ENCODE measurements around the gene MTF1. TPM values are rescaled to one million over a fixed set of nuclear protein-coding genes. Genes with fewer than 3 reads are reported as not detected.

MTF1 gene
- total RNA-seq, 4 donors from 2014 or later, result 3.8 to 7.6 (median 5.4) TPM

DNA sequence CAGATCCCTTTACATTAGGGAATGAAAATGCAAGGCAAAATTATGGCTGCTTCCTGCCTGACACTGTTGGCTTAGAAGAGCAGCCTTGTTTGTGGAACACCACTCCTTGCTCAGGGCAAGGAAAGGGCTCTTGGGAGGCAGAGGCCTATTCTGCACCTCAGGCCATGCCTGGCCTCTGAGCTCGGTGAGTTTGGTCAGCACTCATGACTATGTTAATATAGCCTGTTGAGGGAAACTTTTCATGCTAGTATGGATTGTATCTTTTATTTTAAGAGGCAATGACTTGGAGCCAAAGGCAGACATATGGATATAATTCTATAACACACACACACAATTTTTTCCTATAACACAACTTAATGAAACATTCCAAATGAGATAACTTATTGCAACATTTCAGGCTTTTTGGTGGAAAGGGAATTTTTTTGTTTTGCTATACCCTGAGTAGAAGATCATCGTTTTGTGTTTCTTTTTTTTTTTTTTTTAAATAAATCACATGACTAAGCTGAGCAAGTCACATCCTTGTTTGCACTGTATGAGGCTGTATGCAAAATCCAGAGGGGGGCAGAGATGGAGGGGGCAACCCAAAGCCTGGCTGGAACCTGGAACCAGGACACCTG is 45.8 kb downstream of the MTF1 start:
- H3K4me3 ChIP-seq, result no peak overlapping the region
- WGBS, 2 donors (ENCODE audit: low coverage in 1 of 2), result 74 to 85% methylated on average over 2 of the region's 2 CpGs
- H3K9me3 ChIP-seq, result no peaks in the 10 kb centered on the region
- no peaks in the 10 kb centered on the region for H3K27me3 ChIP-seq
- H3K4me1 ChIP-seq, result peaks cover 0 to 48% (median 9%) of the 10 kb centered on the region in 3 donors
- H3K27ac ChIP-seq, result no peak overlapping the region
- ATAC-seq, result no peak
- H3K36me3 ChIP-seq, result peaks cover 0 to 41% of the 10 kb centered on the region in 2 donors
- TF ChIP-seq EP300 (IDR thresholded peaks at IDR 0.05), result no peak
- TF ChIP-seq POLR2AphosphoS5 (IDR thresholded peaks at IDR 0.05), result no peak
- no peak for TF ChIP-seq POLR2A (IDR thresholded peaks at IDR 0.05)
- TF ChIP-seq, protein P1, sequence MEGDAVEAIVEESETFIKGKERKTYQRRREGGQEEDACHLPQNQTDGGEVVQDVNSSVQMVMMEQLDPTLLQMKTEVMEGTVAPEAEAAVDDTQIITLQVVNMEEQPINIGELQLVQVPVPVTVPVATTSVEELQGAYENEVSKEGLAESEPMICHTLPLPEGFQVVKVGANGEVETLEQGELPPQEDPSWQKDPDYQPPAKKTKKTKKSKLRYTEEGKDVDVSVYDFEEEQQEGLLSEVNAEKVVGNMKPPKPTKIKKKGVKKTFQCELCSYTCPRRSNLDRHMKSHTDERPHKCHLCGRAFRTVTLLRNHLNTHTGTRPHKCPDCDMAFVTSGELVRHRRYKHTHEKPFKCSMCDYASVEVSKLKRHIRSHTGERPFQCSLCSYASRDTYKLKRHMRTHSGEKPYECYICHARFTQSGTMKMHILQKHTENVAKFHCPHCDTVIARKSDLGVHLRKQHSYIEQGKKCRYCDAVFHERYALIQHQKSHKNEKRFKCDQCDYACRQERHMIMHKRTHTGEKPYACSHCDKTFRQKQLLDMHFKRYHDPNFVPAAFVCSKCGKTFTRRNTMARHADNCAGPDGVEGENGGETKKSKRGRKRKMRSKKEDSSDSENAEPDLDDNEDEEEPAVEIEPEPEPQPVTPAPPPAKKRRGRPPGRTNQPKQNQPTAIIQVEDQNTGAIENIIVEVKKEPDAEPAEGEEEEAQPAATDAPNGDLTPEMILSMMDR (IDR thresholded peaks at IDR 0.05), result no peak

DNA sequence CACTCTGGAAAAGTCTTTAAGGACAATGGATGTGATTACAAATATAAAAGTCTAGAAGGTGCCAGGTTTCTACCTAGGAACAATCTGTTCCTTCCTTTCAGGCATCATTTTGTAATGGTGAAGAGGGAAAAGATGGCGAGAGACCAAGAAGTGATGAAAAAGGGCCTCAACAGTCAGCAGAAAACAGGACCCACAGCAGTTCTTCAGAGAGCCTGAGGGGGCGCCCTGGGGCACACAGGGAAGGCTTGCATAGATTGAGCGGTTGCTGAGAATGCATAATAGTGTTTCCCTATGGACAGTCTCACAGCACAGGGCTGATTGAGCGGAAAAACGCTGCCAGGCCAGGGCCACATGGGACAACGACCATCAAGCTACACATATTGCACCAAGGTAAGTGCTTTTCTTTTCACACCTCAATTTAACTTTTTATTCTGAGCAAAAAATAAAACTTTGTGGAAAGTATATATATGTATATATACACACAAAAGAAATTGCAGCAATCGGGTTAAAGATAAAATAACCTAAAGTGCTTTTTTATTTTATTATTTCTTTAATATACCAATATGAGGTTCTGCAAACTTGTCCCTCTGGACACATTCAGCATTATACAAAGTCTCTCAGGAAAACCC is 48.3 kb downstream of the MTF1 start:
- Histone ChIP-seq H3K9me3 (no peaks in the 10 kb centered on the region), H3K27ac (peak overlapping the region in 3 of 4 donors; percentile 21 to 50 (median 35)), H3K4me3 (no peak overlapping the region), H3K36me3 (peaks cover 0 to 33% of the 10 kb centered on the region in 2 donors), H3K27me3 (no peaks in the 10 kb centered on the region), H3K4me1 (peaks cover 7 to 47% (median 11%) of the 10 kb centered on the region in 3 donors)
- 37 to 38% methylated on average over 7 of the region's 7 CpGs for WGBS, 2 donors (ENCODE audit: low coverage in 1 of 2)
- TF ChIP-seq POLR2AphosphoS5 (IDR thresholded peaks at IDR 0.05), result no peak
- TF ChIP-seq EP300 (IDR thresholded peaks at IDR 0.05), result no peak
- TF ChIP-seq, protein P1 (IDR thresholded peaks at IDR 0.05), result peak; percentile 47 to 72 (median 54)
- peak; percentile 20 for ATAC-seq

DNA sequence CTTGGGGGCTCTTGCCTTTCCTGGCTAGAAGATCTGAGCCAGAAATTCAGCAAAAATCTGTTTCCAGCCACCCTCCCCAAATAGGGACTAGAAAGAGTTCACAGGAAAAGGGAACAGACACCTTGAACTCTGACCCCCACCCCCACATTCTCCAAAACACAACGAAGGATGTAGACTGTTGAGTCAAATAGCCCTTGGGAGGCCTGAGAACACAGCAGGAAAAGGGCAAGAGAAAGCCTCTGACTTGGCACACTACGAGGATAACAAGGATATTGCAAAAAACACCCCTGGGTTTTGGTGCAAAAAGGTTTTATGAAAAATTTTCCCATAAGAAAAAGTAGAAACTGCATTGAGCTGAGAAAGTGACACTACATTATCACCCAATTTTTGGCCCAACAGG is 49.5 kb downstream of the MTF1 start:
- Histone ChIP-seq H3K4me1 (peaks cover 7 to 47% (median 11%) of the 10 kb centered on the region in 3 donors), H3K36me3 (peaks cover 0 to 33% of the 10 kb centered on the region in 2 donors), H3K27ac (peak overlapping the region in 2 of 4 donors; percentile 50 to 98), H3K9me3 (no peaks in the 10 kb centered on the region), H3K27me3 (no peaks in the 10 kb centered on the region), H3K4me3 (no peak overlapping the region)
- 17 to 33% methylated on average over 1 to 2 of the region's 2 CpGs for WGBS, 2 donors (ENCODE audit: low coverage in 1 of 2)
- TF ChIP-seq POLR2A (IDR thresholded peaks at IDR 0.05) (no peak), POLR2AphosphoS5 (IDR thresholded peaks at IDR 0.05) (no peak), EP300 (IDR thresholded peaks at IDR 0.05) (no peak)
- TF ChIP-seq, protein P1 (IDR thresholded peaks at IDR 0.05), result no peak
- no peak for ATAC-seq

DNA sequence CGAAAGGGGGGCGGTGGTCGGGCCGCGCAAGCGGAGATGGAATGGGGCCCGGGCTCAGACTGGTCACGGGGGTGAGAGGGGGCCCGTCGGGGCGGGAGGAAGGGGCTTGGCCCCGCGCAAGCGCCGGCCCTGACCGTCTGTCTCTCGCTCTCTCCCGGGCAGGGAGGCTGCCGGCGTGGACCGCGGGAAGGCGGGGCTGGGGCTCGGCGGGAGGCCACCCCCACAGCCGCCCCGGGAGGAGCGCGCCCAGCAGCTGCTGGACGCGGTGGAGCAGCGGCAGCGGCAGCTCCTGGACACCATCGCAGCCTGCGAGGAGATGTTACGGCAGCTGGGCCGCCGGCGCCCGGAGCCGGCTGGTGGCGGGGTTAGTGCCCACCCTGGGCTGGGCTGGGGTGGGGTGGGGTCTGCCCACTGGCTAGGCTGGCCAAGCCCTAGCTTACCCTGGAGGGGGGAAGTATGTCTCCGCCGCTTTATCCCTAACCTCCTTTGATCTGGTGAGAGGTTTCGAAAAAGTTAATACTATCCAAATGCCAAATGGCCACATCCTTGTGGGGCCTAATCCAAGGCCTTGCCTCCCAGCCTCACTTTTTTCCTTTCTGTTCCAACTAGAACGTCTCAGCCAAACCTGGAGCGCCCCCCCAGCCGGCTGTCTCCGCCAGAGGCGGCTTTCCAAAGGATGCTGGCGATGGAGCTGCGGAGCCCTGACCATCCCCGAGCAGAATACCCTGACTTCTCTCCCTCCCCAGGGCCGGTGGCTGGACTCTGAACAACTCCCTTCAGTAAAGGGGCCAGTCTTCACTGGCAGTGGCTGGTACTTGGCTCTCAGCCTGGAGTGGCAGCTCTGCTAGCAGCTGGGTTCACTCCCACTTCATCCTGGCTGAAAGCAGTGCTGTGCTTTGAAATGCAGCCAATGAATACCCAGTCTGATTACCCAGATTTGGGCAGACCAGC is 50.7 kb downstream of the MTF1 start:
- H3K9me3 ChIP-seq, result no peaks in the 10 kb centered on the region
- peaks cover 0 to 37% of the 10 kb centered on the region in 2 donors for H3K36me3 ChIP-seq
- H3K27me3 ChIP-seq, result no peaks in the 10 kb centered on the region
- peak overlapping the region; percentile 96 to 99 (median 98) for H3K27ac ChIP-seq
- H3K4me3 ChIP-seq, result peak overlapping the region; percentile 89 to 96
- H3K4me1 ChIP-seq, result peaks cover 7 to 47% (median 11%) of the 10 kb centered on the region in 3 donors
- ATAC-seq, result peak; percentile 86
- WGBS, 2 donors (ENCODE audit: low coverage in 1 of 2), result 0% methylated on average over 4 of the region's 54 CpGs; no CpG with 5 or more reads in 1 of the 2 donors
- peak; percentile 22 for TF ChIP-seq POLR2AphosphoS5 (IDR thresholded peaks at IDR 0.05)
- TF ChIP-seq, protein P1 (IDR thresholded peaks at IDR 0.05), result peak in 1 of 4 experiments; percentile 15
- TF ChIP-seq POLR2A (IDR thresholded peaks at IDR 0.05), result no peak
